ENCODE data around the gene ATP8A2. TPM values are rescaled to one million over a fixed set of nuclear protein-coding genes. Genes with fewer than 3 reads are reported as not detected.

ATP8A2 gene
- total and polyA plus RNA-seq, 2 of the 8 experiments (the other 6 are each of a cell fraction or from before 2014, with no cell fraction given), result 2.4 to 8.3 TPM

DNA sequence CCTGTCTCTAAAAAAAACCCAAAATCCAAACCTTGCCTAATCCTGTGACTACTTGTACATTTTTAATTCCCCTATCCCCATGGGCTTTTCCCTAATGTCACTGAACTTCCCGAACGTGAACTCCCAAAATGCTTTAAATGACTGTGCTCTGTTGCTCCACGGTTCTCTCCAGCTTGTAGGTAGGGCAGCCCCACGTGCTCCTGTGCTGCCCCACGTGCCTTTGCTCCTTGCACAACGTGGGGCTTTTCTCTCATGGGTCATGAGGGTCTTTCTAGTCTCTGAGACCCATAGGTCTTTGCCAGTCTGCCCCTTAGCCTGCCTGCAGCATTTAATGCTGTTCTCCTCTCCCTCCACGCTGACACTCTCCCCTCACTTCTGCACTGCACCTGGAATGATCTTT, 558.0 kb downstream of the ATP8A2 start:
- H3K27ac ChIP-seq (ENCODE audit: low read depth, low read length), result no peak overlapping the region
- 0 out of 2 replicates have a peak overlapping the region, but pooled peaks have one; percentile 46 for H2BK12ac ChIP-seq (ENCODE audit: low read depth, low read length)
- peaks cover 0 to 13% (median 8%) of the 10 kb centered on the region in 4 experiments; a peak in 5 of 7 replicates for H3K4me1 ChIP-seq (replicated peaks in 1 of 4; ENCODE audit: control insufficient read depth in 3 of 4, insufficient read depth in 4 of 4, low read length in 3 of 4)
- no peak for DNase-seq (ENCODE audit: low read depth in 1 of 2, low spot score in 2 of 2)
- no peak overlapping the region for H3K23ac ChIP-seq (ENCODE audit: insufficient read length)
- H3K79me1 ChIP-seq (ENCODE audit: low read depth, low read length), result no peaks in the 10 kb centered on the region
- CTCF ChIA-PET (ENCODE audit: partially characterized antibody), result no interaction called here
- H3K79me2 ChIP-seq (ENCODE audit: control insufficient read depth in 1 of 2, insufficient read depth in 2 of 2, low read length in 2 of 2), result no peaks in the 10 kb centered on the region
- POLR2A ChIA-PET (ENCODE audit: partially characterized antibody), result no interaction called here
- no peaks in the 10 kb centered on the region for H3K9me3 ChIP-seq (ENCODE audit: insufficient read depth in 2 of 2, low read depth in 1 of 2, low read length in 1 of 2)
- no peaks in the 10 kb centered on the region for H3K36me3 ChIP-seq (ENCODE audit: control insufficient read depth in 2 of 4, insufficient read depth in 4 of 4, low read length in 3 of 4)
- H2BK120ac ChIP-seq (replicated peaks; ENCODE audit: low read depth, low read length), result no peak overlapping the region
- H2AK5ac ChIP-seq (ENCODE audit: low read depth, low read length), result no peak overlapping the region
- H3K18ac ChIP-seq (ENCODE audit: extremely low read depth, low read length), result no peak overlapping the region
- FAIRE-seq, result no peak
- H4K5ac ChIP-seq (ENCODE audit: insufficient read length, low read depth, low read length), result no peak overlapping the region
- WGBS, 2 experiments (ENCODE audit: extremely low coverage in 1 of 2, insufficient coverage in 1 of 2, insufficient read length in 1 of 2, insufficient replicate concordance in 2 of 2, low coverage in 1 of 2, low lambda C conversion rate in 2 of 2, missing lambda C conversion rate in 1 of 2), result 87% methylated on average over 7 of the region's 7 CpGs; no CpG with 5 or more reads in 1 of the 2 experiments
- H3K4me2 ChIP-seq (ENCODE audit: insufficient read depth in 1 of 2, low read depth in 2 of 2, low read length in 2 of 2), result no peak overlapping the region
- H3K56ac ChIP-seq (replicated peaks; ENCODE audit: insufficient read length, low read depth, low read length), result no peak overlapping the region
- H4K91ac ChIP-seq (replicated peaks; ENCODE audit: insufficient read length, low read length), result peak overlapping the region; percentile 83
- H3K27me3 ChIP-seq (replicated peaks in 1 of 4; ENCODE audit: control insufficient read depth in 3 of 4, extremely low read depth in 1 of 4, insufficient read depth in 3 of 4, low read length in 3 of 4), result no peaks in the 10 kb centered on the region; a peak in 1 of 7 replicates
- 0 out of 2 replicates have a peak overlapping the region, but pooled peaks have one; percentile 49 for H2BK5ac ChIP-seq (ENCODE audit: low read depth, low read length)
- H3K23me2 ChIP-seq (ENCODE audit: low read depth, low read length), result no peaks in the 10 kb centered on the region
- H2BK15ac ChIP-seq (ENCODE audit: low read length), result peak overlapping the region; percentile 75
- no peak overlapping the region for H3K14ac ChIP-seq (ENCODE audit: insufficient read length)
- H3K4me3 ChIP-seq (ENCODE audit: extremely low read depth in 1 of 4, insufficient read depth in 2 of 4, low read depth in 3 of 4, low read length in 4 of 4), result no peak overlapping the region
- peak overlapping the region; percentile 15; the same call in 1 of the 2 replicates for H2BK20ac ChIP-seq (ENCODE audit: low read length)
- no peak overlapping the region for H3K9ac ChIP-seq (replicated peaks in 1 of 4; ENCODE audit: extremely low read depth in 1 of 4, low read depth in 3 of 4, low read length in 3 of 4)
- no peak overlapping the region for H2AFZ ChIP-seq (ENCODE audit: low read length)
- no peaks in the 10 kb centered on the region for H4K20me1 ChIP-seq (replicated peaks in 1 of 2; ENCODE audit: control insufficient read depth in 1 of 2, insufficient read depth in 2 of 2, low read length in 2 of 2)
- H4K8ac ChIP-seq (ENCODE audit: extremely low read depth, insufficient read depth, low read length), result no peak overlapping the region; the same call in 1 of the 2 replicates
- H3K4ac ChIP-seq (replicated peaks; ENCODE audit: insufficient read length, low read depth, low read length), result no peak overlapping the region
- no peak for TF ChIP-seq CHD1 (IDR thresholded peaks at IDR 0.05; ENCODE audit: low read depth, low read length)
- no peak for TF ChIP-seq NRF1 (IDR thresholded peaks at IDR 0.05; ENCODE audit: low read depth, low read length)
- no peak for TF ChIP-seq CBX5 (IDR thresholded peaks at IDR 0.05; ENCODE audit: low read depth, low read length)
- TF ChIP-seq BRCA1 (IDR thresholded peaks at IDR 0.05; ENCODE audit: low read depth, low read length), result no peak
- TF ChIP-seq, protein P1, sequence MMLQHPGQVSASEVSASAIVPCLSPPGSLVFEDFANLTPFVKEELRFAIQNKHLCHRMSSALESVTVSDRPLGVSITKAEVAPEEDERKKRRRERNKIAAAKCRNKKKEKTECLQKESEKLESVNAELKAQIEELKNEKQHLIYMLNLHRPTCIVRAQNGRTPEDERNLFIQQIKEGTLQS (IDR thresholded peaks at IDR 0.05; ENCODE audit: insufficient read depth, low read depth, low read length), result no peak
- TF ChIP-seq HDAC2 (IDR thresholded peaks at IDR 0.05; ENCODE audit: borderline replicate concordance in 1 of 2, low read depth in 2 of 2, low read length in 2 of 2), result no peak
- TF ChIP-seq ASH2L (IDR thresholded peaks at IDR 0.05; ENCODE audit: low read length), result no peak
- TF ChIP-seq, protein P2, sequence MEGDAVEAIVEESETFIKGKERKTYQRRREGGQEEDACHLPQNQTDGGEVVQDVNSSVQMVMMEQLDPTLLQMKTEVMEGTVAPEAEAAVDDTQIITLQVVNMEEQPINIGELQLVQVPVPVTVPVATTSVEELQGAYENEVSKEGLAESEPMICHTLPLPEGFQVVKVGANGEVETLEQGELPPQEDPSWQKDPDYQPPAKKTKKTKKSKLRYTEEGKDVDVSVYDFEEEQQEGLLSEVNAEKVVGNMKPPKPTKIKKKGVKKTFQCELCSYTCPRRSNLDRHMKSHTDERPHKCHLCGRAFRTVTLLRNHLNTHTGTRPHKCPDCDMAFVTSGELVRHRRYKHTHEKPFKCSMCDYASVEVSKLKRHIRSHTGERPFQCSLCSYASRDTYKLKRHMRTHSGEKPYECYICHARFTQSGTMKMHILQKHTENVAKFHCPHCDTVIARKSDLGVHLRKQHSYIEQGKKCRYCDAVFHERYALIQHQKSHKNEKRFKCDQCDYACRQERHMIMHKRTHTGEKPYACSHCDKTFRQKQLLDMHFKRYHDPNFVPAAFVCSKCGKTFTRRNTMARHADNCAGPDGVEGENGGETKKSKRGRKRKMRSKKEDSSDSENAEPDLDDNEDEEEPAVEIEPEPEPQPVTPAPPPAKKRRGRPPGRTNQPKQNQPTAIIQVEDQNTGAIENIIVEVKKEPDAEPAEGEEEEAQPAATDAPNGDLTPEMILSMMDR (IDR thresholded peaks at IDR 0.05; ENCODE audit: control extremely low read depth in 1 of 3, insufficient read depth in 1 of 3, low read depth in 1 of 3, low read length in 3 of 3), result no peak
- TF ChIP-seq RBBP5 (IDR thresholded peaks at IDR 0.05; ENCODE audit: borderline replicate concordance, low read depth, low read length), result no peak
- TF ChIP-seq SIN3A (conservative IDR thresholded peaks at IDR 0.05 in 1 of 2, IDR thresholded peaks at IDR 0.05 in 1 of 2; ENCODE audit: low read depth in 1 of 2, low read length in 2 of 2), result no peak
- TF ChIP-seq TCF12 (IDR thresholded peaks at IDR 0.05; ENCODE audit: low read depth, low read length), result no peak

Measured in H1 (cell line).